SK-N-SH treated with all-trans-retinoic acid at 6 μM for 48 hours (cell line): ENCODE measurements around the gene ELFN1.

Experiments
- ATAC-seq: fragments of 200-7000 bp; cut with Tn5 transposase; 3 replicates; pipeline ENCODE4 v1.9.1; 2020; ENCODE audit warnings: mild to moderate bottlenecking, moderate library complexity
- ARNTL ChIP-seq: fragments of 450-650 bp; formaldehyde crosslinking; IDR thresholded peaks from 2 replicates; pipeline ENCODE4 v1.5.0; 2020; ENCODE audit warnings: low read depth, mild to moderate bottlenecking, moderate library complexity, borderline replicate concordance
- BACH2 ChIP-seq: fragments of 250-450 bp; sonication (Bioruptor Pico); IDR thresholded peaks from 2 replicates; pipeline ENCODE4 v1.9.0; 2021; ENCODE audit warnings: mild to moderate bottlenecking, borderline replicate concordance
- CSDC2 ChIP-seq: fragments of 250-450 bp; sonication (Bioruptor Pico); IDR thresholded peaks from 2 replicates; pipeline ENCODE4 v1.5.0; 2020; ENCODE audit warnings: mild to moderate bottlenecking, moderate library complexity
- ESRRG ChIP-seq: fragments of 250-450 bp; sonication (Bioruptor Pico); IDR thresholded peaks from 2 replicates; pipeline ENCODE4 v1.6.1; 2021; ENCODE audit warnings: mild to moderate bottlenecking
- GLIS3 ChIP-seq: fragments of 250-450 bp; sonication (Bioruptor Pico); IDR thresholded peaks from 2 replicates; pipeline ENCODE4 v1.5.0; 2020; ENCODE audit warnings: mild to moderate bottlenecking, moderate library complexity
- ISL1 ChIP-seq: fragments of 250-450 bp; sonication (Bioruptor Pico); IDR thresholded peaks from 2 replicates; pipeline ENCODE4 v2.1.2; 2022; ENCODE audit warnings: mild to moderate bottlenecking, moderate library complexity
- PPARA ChIP-seq: fragments of 250-450 bp; sonication (Bioruptor Pico); IDR thresholded peaks from 2 replicates; pipeline ENCODE4 v1.5.0; 2020; ENCODE audit warnings: mild to moderate bottlenecking, borderline replicate concordance
- SNAI2 ChIP-seq: fragments of 250-450 bp; sonication (Bioruptor Pico); IDR thresholded peaks from 2 replicates; pipeline ENCODE4 v1.5.0; 2020; ENCODE audit warnings: mild to moderate bottlenecking, moderate library complexity
- TCF4 ChIP-seq: fragments of 250-450 bp; sonication (Bioruptor Pico); IDR thresholded peaks from 2 replicates; pipeline ENCODE4 v1.8.0; 2021; ENCODE audit warnings: mild to moderate bottlenecking, moderate library complexity, borderline replicate concordance
- TOX ChIP-seq: fragments of 250-450 bp; sonication (Bioruptor Pico); IDR thresholded peaks from 2 replicates; pipeline ENCODE4 v1.8.0; 2021; ENCODE audit warnings: mild to moderate bottlenecking, moderate library complexity, borderline replicate concordance
- ZFP3 ChIP-seq: fragments of 250-450 bp; sonication (Bioruptor Pico); IDR thresholded peaks from 2 replicates; pipeline ENCODE4 v1.5.0; 2020; ENCODE audit warnings: mild to moderate bottlenecking, moderate library complexity
- ZFP30 ChIP-seq: fragments of 450-650 bp; formaldehyde crosslinking; IDR thresholded peaks from 2 replicates; pipeline ENCODE4 v1.5.0; 2022; ENCODE audit warnings: mild to moderate bottlenecking, moderate library complexity
- ZNF565 ChIP-seq: fragments of 450-650 bp; formaldehyde crosslinking; conservative IDR thresholded peaks from 2 replicates; pipeline ENCODE4 v1.5.0; 2020; ENCODE audit warnings: low read depth, mild to moderate bottlenecking, moderate library complexity
- ZNF70 ChIP-seq: fragments of 450-650 bp; formaldehyde crosslinking; IDR thresholded peaks from 2 replicates; pipeline ENCODE4 v1.5.0; 2020; ENCODE audit warnings: mild to moderate bottlenecking, moderate library complexity
- ZNF8 ChIP-seq: fragments of 450-650 bp; formaldehyde crosslinking; IDR thresholded peaks from 2 replicates; pipeline ENCODE4 v1.5.0; 2020; ENCODE audit warnings: mild to moderate bottlenecking, moderate library complexity
- TF ChIP-seq, protein P1 (sequence below): fragments of 250-450 bp; sonication (Bioruptor Pico); IDR thresholded peaks from 2 replicates; pipeline ENCODE4 v1.8.0; 2020; ENCODE audit warnings: mild to moderate bottlenecking, moderate library complexity, borderline replicate concordance
- TF ChIP-seq, protein P2 (sequence below): fragments of 250-450 bp; sonication (Bioruptor Pico); IDR thresholded peaks from 2 replicates; pipeline ENCODE4 v1.8.0; 2021; ENCODE audit warnings: low read depth, mild to moderate bottlenecking, moderate library complexity, borderline replicate concordance
- TF ChIP-seq, protein P3 (sequence below): fragments of 250-450 bp; sonication (Bioruptor Pico); IDR thresholded peaks from 2 replicates; pipeline ENCODE4 v1.5.1; 2020; ENCODE audit warnings: low read depth, mild to moderate bottlenecking, moderate library complexity
- TF ChIP-seq, protein P4 (sequence below): fragments of 250-450 bp; sonication (Bioruptor Pico); IDR thresholded peaks from 2 replicates; pipeline ENCODE4 v1.5.0; 2020; ENCODE audit warnings: mild to moderate bottlenecking, moderate library complexity
- TF ChIP-seq, protein P5 (sequence below): fragments of 250-450 bp; sonication (Bioruptor Pico); IDR thresholded peaks from 2 replicates; pipeline ENCODE4 v1.5.1; 2021; ENCODE audit warnings: mild to moderate bottlenecking, moderate library complexity

The ELFN1 gene

DNA sequence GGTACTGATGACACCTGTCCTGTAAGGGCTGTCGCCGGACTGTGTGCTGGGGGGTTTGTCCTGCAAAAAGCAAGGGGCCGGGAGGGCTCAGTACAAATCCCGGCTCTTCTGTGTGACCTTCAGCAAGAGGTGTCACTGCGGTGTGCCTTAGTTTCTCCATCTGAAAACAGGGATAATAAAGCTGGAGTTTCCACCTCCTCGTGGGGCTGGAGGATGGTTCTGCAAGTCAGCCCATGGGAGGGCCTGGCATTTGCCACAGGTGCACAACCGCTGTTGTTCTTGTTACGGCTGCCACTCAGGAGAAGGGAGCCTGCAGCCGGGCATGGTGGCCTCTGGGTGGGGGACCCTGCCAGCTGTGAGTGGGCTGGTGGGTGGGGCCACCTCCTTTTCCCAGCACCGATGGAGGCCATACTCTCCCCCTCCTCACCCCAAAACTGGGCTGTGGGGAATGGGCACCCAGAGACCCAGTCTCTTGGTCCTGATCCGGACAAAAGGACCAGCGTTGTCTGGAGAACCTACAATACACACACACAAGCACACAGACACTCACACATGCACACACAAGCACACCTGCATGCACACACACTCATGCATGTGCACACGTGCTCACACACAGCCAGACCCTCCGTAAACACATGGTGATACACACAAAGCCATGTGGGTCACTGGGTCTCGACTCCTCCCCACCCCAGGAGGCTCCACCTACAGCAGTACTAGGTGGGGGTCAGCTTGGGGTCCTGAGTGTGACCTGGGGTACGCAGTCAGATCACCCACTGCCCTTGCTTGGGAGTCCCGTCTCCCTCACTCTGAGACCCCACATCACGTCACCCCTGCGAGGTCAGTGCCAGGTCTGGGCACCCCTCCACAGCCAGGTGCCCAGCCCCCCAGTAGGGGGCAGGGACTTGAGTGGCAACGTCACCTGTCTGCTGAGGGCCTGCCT, 34.1 kb downstream of the ELFN1 start:
- no peak for ATAC-seq
- TF ChIP-seq, protein P1, sequence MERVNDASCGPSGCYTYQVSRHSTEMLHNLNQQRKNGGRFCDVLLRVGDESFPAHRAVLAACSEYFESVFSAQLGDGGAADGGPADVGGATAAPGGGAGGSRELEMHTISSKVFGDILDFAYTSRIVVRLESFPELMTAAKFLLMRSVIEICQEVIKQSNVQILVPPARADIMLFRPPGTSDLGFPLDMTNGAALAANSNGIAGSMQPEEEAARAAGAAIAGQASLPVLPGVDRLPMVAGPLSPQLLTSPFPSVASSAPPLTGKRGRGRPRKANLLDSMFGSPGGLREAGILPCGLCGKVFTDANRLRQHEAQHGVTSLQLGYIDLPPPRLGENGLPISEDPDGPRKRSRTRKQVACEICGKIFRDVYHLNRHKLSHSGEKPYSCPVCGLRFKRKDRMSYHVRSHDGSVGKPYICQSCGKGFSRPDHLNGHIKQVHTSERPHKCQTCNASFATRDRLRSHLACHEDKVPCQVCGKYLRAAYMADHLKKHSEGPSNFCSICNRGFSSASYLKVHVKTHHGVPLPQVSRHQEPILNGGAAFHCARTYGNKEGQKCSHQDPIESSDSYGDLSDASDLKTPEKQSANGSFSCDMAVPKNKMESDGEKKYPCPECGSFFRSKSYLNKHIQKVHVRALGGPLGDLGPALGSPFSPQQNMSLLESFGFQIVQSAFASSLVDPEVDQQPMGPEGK (CRISPR knock-in tag) = no peak

DNA sequence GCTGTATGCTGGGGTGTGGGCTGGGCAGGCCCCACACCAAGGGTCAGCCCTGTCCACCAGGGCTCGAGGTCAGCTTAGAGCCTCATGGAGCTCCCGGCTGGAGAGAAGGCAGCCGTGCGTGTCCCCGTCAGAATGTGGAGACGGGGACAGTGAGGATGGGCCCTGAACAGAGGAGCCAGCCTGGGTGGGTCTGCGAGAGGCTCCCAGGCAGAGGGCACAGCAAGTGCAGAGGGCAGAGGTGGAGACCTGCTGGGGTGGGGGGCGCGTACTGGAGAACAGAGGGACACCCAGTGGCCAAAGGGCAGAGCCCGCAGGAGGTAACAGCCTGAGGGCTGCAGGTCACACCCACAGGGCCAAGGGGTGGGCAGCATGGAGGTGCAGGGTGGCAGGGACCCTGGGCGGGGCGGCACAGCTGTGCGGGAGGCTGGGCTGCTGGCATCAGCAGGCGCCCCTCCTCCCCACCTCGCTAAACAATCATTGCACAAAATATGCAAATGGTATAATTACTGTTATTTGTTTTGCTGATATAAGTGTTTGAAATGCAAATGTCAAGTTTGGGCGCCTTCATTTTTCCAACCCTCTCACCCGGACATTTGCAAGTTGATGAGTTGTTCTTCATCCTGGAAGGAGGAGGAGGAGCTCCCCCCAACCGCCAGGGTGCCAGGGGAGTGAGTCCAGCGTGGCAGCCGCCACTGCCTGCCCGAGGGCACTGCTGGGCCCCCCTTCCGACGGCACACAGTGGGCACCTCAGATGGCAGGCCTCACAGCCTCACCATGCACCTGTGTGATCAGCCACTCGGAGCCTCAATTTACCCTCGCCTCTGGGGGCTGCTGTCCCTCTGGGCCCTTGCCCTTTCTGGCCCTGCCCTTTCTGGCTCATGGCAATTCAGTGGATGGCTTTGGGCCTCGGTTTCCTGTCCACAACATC, 35.0 kb downstream of the ELFN1 start:
- TF ChIP-seq, protein P2, sequence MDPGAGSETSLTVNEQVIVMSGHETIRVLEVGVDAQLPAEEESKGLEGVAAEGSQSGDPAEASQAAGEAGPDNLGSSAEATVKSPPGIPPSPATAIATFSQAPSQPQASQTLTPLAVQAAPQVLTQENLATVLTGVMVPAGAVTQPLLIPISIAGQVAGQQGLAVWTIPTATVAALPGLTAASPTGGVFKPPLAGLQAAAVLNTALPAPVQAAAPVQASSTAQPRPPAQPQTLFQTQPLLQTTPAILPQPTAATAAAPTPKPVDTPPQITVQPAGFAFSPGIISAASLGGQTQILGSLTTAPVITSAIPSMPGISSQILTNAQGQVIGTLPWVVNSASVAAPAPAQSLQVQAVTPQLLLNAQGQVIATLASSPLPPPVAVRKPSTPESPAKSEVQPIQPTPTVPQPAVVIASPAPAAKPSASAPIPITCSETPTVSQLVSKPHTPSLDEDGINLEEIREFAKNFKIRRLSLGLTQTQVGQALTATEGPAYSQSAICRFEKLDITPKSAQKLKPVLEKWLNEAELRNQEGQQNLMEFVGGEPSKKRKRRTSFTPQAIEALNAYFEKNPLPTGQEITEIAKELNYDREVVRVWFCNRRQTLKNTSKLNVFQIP = no peak
- TF ChIP-seq ESRRG (CRISPR knock-in tag) (no peak), TOX (CRISPR knock-in tag) (no peak), ZNF8 (CRISPR knock-in tag) (no peak), ZNF70 (no peak), SNAI2 (CRISPR knock-in tag) (no peak), TCF4 (CRISPR knock-in tag) (no peak), GLIS3 (CRISPR knock-in tag) (no peak), CSDC2 (CRISPR knock-in tag) (no peak), ZFP3 (CRISPR knock-in tag) (no peak), ISL1 (CRISPR knock-in tag) (no peak)
- TF ChIP-seq, protein P3, sequence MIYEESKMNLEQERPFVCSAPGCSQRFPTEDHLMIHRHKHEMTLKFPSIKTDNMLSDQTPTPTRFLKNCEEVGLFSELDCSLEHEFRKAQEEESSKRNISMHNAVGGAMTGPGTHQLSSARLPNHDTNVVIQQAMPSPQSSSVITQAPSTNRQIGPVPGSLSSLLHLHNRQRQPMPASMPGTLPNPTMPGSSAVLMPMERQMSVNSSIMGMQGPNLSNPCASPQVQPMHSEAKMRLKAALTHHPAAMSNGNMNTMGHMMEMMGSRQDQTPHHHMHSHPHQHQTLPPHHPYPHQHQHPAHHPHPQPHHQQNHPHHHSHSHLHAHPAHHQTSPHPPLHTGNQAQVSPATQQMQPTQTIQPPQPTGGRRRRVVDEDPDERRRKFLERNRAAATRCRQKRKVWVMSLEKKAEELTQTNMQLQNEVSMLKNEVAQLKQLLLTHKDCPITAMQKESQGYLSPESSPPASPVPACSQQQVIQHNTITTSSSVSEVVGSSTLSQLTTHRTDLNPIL (CRISPR knock-in tag) = no peak
- ATAC-seq = no peak

DNA sequence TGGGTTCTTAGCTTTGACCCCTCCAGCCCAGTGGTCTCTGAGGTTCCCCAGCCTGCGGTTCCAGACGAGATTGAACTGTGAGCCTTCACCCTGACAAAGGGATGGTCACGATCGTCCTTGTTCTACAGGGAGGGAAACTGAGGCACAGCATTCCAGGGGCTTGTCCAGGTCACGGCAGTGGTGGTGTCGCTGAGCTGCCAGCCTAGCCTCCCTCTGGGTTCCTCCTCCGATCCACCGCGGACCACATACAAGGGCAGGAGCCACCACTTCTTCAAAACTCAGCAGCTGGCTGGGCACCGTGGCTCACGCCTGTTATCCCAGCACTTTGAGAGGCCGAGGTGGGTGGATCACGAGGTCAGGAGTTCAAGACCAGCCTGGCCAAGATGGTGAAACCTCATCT, 35.8 kb downstream of the ELFN1 start:
- ATAC-seq = no peak
- TF ChIP-seq ZNF8 (CRISPR knock-in tag) (no peak), ESRRG (CRISPR knock-in tag) (no peak), ZFP30 (CRISPR knock-in tag) (no peak), PPARA (CRISPR knock-in tag) (no peak), BACH2 (no peak), SNAI2 (CRISPR knock-in tag) (no peak), ZNF565 (CRISPR knock-in tag) (no peak), ARNTL (no peak), ISL1 (CRISPR knock-in tag) (no peak)
- TF ChIP-seq, protein P2 = no peak
- TF ChIP-seq, protein P4, sequence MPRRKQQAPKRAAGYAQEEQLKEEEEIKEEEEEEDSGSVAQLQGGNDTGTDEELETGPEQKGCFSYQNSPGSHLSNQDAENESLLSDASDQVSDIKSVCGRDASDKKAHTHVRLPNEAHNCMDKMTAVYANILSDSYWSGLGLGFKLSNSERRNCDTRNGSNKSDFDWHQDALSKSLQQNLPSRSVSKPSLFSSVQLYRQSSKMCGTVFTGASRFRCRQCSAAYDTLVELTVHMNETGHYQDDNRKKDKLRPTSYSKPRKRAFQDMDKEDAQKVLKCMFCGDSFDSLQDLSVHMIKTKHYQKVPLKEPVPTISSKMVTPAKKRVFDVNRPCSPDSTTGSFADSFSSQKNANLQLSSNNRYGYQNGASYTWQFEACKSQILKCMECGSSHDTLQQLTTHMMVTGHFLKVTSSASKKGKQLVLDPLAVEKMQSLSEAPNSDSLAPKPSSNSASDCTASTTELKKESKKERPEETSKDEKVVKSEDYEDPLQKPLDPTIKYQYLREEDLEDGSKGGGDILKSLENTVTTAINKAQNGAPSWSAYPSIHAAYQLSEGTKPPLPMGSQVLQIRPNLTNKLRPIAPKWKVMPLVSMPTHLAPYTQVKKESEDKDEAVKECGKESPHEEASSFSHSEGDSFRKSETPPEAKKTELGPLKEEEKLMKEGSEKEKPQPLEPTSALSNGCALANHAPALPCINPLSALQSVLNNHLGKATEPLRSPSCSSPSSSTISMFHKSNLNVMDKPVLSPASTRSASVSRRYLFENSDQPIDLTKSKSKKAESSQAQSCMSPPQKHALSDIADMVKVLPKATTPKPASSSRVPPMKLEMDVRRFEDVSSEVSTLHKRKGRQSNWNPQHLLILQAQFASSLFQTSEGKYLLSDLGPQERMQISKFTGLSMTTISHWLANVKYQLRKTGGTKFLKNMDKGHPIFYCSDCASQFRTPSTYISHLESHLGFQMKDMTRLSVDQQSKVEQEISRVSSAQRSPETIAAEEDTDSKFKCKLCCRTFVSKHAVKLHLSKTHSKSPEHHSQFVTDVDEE (CRISPR knock-in tag) = no peak
- TF ChIP-seq, protein P1 (CRISPR knock-in tag) = no peak
- TF ChIP-seq, protein P3 (CRISPR knock-in tag) = no peak
- TF ChIP-seq, protein P5, sequence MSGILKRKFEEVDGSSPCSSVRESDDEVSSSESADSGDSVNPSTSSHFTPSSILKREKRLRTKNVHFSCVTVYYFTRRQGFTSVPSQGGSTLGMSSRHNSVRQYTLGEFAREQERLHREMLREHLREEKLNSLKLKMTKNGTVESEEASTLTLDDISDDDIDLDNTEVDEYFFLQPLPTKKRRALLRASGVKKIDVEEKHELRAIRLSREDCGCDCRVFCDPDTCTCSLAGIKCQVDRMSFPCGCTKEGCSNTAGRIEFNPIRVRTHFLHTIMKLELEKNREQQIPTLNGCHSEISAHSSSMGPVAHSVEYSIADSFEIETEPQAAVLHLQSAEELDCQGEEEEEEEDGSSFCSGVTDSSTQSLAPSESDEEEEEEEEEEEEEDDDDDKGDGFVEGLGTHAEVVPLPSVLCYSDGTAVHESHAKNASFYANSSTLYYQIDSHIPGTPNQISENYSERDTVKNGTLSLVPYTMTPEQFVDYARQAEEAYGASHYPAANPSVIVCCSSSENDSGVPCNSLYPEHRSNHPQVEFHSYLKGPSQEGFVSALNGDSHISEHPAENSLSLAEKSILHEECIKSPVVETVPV (CRISPR knock-in tag) = no peak
